HG03521 (cell line): ENCODE measurements around the gene DNAJC30.

Experiments
- ATAC-seq: cut with Tn5 transposase; IDR thresholded peaks from one replicate; pipeline ENCODE4 v1.9.1; 2021; ENCODE audit warnings: mild to moderate bottlenecking, moderate library complexity; ENCODE audit not compliant: unreplicated experiment

DNAJC30 gene

GRCh38 chr7:73708961-73709549 is 25.8 kb upstream of the DNAJC30 start:
- ATAC-seq: no peak

GRCh38 chr7:73707045-73707631 is 23.9 kb upstream of the DNAJC30 start:
- no peak for ATAC-seq

- no peak for ATAC-seq
These were observed 23.1 kb upstream of the DNAJC30 start for GRCh38 chr7:73706126-73707044.

GRCh38 chr7:73705551-73705920 is 22.3 kb upstream of the DNAJC30 start:
- no peak for ATAC-seq

- no peak for ATAC-seq
These were observed 21.6 kb upstream of the DNAJC30 start for GRCh38 chr7:73704640-73705550.

GRCh38 chr7:73703757-73704639 is 20.7 kb upstream of the DNAJC30 start:
- no peak for ATAC-seq

GRCh38 chr7:73703225-73703624 is 20.0 kb upstream of the DNAJC30 start:
- ATAC-seq: no peak

- no peak for ATAC-seq
These were observed 19.4 kb upstream of the DNAJC30 start for GRCh38 chr7:73702665-73703064.

GRCh38 chr7:73702226-73702625 is 19.0 kb upstream of the DNAJC30 start:
- no peak for ATAC-seq

GRCh38 chr7:73701357-73701995 is 18.2 kb upstream of the DNAJC30 start:
- no peak for ATAC-seq

- ATAC-seq: no peak
These were observed 17.4 kb upstream of the DNAJC30 start for GRCh38 chr7:73700581-73701134.

- ATAC-seq: no peak
These were observed 16.8 kb upstream of the DNAJC30 start for GRCh38 chr7:73700069-73700423.

- ATAC-seq: no peak
These were observed 16.3 kb upstream of the DNAJC30 start for GRCh38 chr7:73699370-73700068.

- no peak for ATAC-seq
These were observed 15.2 kb upstream of the DNAJC30 start for GRCh38 chr7:73698410-73698809.

GRCh38 chr7:73696372-73696771 is 13.1 kb upstream of the DNAJC30 start:
- no peak for ATAC-seq

- no peak for ATAC-seq
These were observed 7.4 kb upstream of the DNAJC30 start for GRCh38 chr7:73690646-73691045.

GRCh38 chr7:73688288-73688687 is 5.0 kb upstream of the DNAJC30 start:
- ATAC-seq: no peak

GRCh38 chr7:73685311-73685710 is 2.1 kb upstream of the DNAJC30 start:
- no peak for ATAC-seq
